ENCODE data around the gene NSUN6.
A peak's percentile ranks its signal among the peaks of the same experiment; 100 is the strongest.
"Not testable (repeated sequence)": the region's sequence is repeated elsewhere in the genome, so short reads cannot be mapped to it uniquely, and the experiment has no call there.

NSUN6 gene

DNA sequence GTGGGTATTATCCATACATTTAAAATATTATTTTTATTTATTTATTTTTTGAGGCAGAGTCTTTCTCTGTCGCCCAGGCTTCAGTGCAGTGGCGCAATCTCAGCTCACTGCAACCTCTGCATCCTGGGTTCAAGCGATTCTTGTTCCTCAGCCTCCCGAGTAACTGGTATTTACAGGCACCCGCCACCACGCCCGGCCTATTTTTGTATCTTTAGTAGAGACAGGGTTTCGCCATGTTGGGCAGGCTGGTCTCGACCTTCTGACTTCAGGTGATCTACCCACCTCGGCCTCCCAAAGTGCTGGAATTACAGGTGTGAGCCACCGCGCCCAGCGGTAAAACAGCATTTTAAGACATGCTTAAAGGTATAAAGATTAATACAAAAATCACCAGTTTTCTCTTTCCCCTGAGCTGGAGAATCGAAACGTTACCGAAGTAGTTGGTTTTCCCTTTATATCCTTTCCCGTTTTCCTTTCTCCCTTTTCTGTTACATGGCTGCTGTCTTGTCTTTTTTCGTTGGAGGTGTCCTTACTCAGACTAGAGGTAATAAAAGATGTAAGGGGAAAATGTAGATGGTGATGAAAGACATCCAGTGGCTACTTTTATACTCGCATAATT is 9.5 kb upstream of the NSUN6 start:
- intact Hi-C loops (cut with DNase I) = no loop called here

DNA sequence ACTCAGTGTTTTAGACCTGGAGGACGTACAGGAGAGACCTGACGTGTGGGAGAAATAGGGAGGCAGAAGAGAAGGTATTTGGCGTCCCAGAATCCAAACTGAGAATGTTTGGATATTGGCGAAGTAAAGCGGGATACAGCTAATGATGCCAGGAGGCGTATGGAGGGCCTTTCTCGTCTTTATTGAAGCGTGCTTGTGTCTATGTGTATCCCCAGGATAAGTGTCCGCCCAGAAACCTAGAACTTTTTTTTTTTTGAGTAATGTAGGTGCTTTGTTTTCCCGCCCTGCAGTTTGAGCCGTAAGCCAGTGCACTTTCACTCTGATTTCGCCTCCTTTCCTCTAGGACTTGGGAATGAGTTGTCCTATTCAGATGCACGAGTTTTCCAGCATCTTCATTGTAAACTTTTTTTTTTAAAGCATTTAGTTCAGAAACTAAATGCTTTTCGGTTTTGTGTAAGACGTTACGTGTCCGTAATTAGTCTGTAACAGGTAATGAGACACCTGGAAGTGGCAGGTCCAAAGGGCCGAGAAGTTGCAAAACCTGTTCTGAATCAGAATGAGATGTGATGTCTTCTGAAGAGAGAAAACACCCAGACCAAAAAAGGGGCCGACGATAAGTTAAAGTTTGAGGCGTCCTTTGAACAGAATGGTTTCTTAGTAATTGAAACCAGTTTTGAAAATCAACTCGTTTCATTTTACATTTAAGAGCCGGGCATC is 8.6 kb upstream of the NSUN6 start:
- intact Hi-C loops (cut with DNase I) = no loop called here
- DNase-seq = no peak

More for the DNA sequence above, 9.5 kb upstream of the NSUN6 start:
- no peak for DNase-seq

DNA sequence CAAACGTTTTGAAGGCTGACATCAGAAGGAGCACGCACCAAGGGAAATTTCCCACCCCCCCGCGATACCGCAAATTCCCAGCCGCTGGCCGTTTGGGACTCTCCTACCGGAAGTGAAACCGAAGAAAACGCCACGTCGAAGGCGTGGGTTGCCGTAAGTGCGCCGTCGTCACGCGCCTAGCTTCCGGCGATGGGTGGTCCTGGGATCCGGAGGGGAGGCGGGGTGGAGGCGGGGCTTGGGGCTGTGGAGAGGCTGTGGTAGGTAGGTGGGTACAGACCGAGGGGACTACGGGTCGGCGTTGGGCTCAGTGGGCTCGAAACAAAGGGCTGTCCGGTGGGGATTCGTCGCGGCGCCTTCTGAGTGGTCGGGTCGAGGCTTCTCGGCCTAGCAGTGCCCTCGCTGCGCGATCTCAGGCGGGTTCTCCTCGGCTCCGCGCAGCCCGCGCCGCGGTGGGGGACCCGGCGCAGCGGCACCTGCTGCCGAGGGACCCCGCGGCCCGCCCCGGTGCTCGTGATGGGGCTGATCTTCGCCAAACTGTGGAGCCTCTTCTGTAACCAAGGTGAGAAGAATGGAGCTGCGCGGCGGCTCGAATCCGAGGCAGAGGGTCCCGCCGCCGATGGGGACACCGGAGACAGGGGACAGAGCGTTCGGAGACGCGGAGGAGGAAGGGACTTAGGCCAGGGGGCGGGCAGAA is 7.9 kb upstream of the NSUN6 start, which contains the start of gene ARL5B:
Gene ARL5B, plus strand, starts transcription at position 307 of the 694 bp plus-strand sequence. Its CDS starts 207 bp downstream, at position 514.
- intact Hi-C loops (cut with DNase I) = no loop called here
- peak; percentile 94 to 99 (median 97) for DNase-seq

DNA sequence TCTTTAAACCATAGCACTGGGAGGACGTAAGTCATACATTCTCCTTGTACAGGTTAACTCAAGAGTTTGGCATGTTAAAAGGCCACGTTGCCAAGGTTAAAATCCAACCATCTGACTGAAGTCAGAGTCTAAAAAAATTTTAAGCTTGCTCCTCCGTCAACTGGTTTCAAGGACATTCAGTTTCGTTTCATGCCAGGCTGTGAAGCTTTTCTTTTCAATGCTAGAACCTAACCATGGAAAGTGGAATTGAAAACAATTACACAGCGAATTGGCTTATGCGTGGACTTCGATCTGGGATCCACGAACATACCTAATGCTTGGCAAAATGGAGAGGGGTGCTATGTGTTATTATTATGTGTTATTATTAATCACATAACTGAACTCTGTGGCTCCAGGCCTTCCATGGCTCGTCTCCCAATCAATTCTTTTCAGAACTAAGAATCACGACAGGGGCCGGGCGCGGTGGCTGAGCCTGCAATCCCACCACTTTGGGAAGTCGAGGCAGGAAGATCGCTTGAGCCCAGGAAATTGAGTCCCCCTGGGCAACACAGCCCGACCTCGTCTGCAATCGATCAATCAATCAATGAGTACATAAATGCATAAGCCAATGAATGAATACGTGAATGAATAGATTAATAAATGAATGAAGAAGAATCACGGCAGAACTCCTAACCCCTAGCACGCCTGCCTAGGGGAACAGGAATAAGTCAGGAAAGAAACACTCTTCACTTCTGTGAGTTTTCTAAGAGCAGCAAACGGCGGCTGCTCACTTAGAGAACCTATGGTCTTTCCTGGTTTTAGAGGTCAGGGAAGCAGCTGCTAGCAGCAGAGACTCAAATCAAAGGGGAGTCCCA is 7.1 kb upstream of the NSUN6 start:
- intact Hi-C loops (cut with DNase I) = no loop called here
- peak in 14 of 42 donors; percentile 10 to 47 (median 18) for DNase-seq

DNA sequence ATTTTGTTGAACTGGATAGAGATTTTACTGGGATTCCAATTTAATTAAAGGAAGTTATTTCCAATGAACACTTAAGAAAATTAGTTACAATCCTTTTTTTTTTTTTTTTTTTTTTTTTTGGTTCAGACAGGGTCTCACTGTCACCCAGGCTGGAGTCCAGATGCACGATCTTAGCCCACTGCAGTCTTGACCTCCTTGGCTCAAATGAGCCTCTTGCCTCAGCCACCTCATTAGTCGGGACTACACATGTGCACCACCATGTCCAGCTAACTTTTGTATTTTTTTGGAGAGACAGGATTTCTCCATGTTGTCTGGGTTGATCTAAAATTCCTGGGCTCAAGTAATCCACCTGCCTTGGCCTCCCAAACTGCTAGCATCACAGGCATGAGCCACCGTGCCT is 5.3 kb upstream of the NSUN6 start:
- no peak for DNase-seq
- intact Hi-C loops (cut with DNase I) = no loop called here

DNA sequence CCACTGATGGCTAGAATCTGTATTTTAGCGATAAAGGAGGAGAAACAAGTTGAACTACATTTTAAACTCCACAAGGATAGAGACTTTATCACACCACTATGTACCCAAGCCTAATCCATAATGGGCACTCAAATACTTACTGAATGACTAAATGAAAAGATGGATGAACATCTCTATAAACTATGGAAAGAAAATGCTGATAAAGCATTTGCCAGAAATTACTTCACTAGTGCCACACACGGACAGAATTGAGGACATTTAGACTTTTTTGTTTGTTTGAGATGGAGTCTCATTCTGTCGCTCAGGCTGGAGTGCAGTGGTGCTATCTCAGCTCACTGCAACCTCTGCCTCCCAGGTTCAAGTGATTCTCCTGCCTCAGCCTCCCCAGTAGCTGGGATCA is 1.7 kb upstream of the NSUN6 start:
- intact Hi-C loops (cut with DNase I) = no loop called here
- no peak for DNase-seq

DNA sequence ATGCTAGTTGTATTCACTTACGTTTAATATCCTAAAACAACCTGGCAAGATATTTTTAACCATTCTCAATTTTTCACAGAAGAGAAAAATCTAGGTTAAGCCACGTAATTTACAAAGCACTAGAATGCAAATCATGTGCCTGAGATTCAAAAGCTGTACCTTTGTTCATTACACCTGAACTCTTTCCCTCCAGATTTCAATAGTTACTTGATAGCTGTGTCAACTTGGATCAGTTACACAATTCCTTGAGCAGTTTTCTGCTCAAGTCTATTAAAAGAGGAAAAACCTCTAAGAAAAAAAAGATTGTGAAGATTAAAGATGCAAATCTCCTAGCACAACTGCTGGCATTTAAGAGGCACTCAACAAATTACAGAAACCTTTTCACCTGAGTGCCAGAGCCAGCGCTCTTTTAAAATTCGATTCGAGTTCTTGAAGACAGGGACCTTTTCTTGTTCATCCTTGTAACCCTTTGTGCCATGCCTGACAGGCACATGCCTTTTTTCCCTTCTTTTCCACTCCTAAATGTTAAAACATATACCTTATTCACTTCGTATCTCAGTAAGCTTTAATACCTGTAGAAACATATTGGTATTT is 886 bp downstream of the NSUN6 start:
- no peak for DNase-seq
- intact Hi-C loops (cut with DNase I) = no loop called here

DNA sequence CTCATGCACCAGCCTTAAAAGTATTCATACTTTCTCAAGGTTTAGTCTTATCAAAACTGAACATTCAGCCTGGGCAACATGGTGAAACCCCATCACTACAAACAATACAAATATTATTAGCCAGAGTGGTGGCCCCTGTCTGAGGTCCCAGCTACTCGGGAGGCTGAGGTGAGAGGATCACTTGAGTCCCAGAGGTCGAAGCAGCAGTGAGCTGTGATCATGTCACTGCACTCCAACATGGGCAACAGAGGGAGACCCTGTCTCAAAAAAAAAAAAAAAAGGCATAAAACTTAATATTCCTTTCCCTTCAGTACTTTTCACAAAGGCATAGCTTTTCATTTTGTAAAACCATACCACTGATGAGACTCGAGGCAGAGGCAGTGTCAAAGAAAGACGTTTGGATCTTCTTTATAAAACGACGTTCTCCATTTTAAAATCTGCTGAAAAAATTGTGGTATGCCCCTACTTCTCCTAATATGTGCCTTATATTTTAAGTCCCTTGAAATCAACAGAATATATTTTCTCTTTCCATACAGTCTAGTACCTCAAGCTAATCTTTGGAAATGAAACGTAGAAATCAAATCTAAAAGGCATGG is 1.9 kb downstream of the NSUN6 start:
- intact Hi-C loops (cut with DNase I) = no loop called here
- no peak for DNase-seq

DNA sequence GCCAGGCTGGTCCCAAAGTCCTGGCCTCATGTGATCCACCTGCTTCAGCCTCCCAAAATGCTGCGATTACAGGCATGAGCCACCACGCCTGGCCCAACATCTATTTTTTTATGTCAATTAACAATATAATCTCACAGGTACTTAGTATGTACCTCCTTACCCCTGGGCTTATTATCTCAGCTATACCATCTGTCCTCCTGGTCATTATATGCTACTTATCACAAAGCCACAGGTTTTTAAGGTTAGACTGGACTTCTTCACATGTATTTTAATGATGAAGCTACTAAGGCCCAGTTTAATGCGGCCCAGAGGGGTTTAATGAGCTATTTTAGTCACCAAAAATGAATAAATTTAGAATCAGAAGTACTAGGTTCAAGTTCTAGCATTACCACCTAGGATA is 3.4 kb downstream of the NSUN6 start:
- intact Hi-C loops (cut with DNase I) = no loop called here
- no peak for DNase-seq

DNA sequence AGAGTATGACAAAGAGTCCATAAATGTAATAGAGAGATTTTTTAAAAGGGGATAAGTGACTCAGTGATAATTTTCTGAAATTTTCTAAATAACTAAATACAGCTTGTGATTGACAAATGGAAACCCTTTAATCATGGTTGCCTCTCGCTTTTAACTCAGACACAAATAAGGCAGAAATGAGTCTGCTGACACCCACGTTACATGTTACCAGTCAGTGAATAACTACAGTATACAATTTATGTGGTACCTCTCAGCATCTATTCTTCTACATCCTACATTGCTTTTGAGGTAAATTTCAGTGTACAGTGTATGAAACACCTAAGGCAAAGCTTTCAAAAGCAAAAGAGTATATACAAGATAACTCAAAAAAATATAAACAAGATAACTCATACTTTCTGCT is 4.2 kb downstream of the NSUN6 start:
- intact Hi-C loops (cut with DNase I) = no loop called here
- DNase-seq = no peak

DNA sequence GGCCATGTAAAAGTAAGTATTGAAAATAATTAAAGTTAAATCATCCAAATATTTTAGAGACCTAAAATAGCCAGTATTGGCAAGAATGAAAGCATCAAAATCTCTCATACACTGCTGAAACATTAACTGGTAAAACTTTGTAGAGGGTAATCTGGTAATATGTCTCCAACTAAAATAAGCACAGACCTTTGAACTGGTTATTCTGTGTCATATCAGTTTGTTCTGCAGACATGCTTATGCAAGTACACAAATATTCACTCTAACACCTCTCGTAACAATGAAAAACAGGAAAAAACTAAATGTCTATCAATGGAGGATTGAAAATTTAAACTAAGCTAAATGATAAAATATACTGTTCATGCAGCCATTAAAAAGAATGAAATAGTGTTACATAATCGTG is 11.7 kb downstream of the NSUN6 start:
- intact Hi-C loops (cut with DNase I); DNase-seq: not testable (repeated sequence)

DNA sequence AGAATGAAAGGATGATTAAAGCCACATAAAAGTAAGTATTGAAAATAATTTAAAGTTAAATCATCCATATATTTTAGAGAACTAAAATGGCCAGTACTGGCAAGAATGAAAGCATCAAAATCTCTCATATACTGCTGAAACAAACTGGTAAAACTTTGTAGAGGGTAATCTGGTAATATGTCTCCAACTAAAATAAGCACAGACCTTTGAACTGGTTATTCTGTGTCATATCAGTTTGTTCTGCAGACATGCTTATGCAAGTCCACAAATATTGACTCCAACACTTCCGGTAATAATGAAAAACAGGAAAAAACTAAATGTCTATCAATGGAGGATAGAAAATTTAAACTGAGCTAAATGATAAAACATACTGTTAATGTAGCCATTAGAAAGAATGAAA is 14.0 kb downstream of the NSUN6 start:
- intact Hi-C loops (cut with DNase I) = not testable (repeated sequence)

DNA sequence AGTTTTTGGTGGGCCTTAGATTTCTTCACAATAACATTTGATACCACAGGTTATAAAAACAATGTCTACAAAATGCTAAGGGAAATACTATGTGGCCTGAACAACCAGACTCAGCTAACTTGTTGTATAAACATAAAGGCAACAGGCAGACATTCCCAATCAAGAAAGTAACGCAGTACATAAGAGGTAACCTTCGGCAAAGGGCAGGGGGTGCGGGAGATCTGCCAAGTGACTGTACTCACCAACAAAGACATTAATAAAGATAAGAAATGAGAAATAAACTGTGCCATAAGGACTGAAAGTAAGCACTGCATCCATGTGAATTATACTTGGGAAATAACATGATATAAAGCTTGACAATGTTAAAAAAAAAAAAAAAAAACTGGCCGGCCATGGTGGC is 15.4 kb downstream of the NSUN6 start:
- intact Hi-C loops (cut with DNase I) = no loop called here
- DNase-seq = no peak

More for the DNA sequence above, 14.0 kb downstream of the NSUN6 start:
- DNase-seq = not testable (repeated sequence)

DNA sequence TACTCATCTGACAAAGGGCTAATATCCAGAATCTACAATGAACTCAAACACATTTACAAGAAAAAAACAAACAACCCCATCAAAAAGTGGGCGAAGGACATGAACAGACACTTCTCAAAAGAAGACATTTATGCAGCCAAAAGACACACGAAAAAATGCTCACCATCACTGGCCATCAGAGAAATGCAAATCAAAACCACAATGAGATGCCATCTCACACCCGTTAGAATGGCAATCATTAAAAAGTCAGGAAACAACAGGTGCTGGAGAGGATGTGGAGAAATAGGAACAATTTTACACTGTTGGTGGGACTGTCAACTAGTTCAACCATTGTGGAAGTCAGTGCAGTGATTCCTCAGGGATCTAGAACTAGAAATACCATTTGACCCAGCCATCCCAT is 18.9 kb downstream of the NSUN6 start:
- intact Hi-C loops (cut with DNase I); DNase-seq: not testable (repeated sequence)

DNA sequence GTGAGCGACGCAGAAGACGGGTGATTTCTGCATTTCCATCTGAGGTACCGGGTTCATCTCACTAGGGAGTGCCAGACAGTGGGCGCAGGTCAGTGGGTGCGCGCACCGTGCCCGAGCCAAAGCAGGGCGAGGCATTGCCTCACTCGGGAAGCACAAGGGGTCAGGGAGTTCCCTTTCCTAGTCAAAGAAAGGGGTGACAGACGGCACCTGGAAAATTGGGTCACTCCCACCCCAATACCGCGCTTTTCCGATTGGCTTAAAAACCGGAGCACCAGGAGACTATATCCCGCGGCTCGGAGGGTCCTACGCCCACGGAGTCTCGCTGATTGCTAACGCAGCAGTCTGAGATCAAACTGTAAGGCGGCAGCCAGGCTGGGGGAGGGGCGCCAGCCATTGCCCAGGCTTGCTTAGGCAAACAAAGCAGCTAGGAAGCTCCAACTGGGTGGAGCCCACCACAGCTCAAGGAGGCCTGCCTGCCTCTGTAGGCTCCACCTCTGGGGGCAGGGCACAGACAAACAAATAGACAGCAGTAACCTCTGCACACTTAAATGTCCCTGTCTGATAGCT is 23.9 kb downstream of the NSUN6 start:
- intact Hi-C loops (cut with DNase I) = not testable (repeated sequence)
- DNase-seq = peak in 41 of 42 donors; percentile 17 to 78 (median 57)

DNA sequence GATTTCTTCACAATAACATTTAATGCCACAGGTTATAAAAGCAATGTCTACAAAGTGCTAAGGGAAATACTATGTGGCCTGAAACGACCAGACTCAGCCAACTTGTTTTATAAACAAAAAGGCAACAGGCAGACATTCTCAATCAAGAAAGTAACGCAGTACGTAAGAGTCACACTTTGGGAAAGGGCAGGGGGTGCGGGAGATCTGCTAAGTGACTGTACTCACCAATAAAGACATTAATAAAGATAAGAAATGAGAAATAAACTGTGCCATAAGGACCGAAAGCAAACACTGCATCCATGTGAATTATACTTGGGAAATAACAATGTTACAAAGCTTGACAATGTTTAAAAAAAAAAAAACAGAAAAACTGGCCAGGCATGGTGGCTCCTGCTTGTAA is 25.5 kb downstream of the NSUN6 start:
- DNase-seq = no peak
- intact Hi-C loops (cut with DNase I) = no loop called here

DNA sequence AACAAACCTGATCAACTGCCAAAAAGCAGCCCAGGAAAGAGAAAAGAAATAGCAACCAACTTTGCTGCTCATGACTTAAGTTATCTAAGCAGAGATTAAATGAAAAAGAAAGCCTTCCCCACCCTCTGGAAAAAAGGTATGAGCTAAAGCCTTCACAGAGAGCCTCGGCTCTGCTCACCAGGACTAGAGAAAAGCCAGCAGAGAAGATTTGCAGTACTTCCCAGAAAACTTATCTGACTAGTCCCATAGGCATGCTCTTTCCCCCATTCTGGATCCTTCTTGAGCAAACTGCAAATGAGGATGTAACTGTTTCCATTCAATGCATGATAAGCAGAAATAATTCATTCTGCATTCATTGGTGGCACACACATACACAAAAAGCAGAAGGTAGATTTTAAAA is 27.7 kb downstream of the NSUN6 start:
- intact Hi-C loops (cut with DNase I); DNase-seq: not testable (repeated sequence)

DNA sequence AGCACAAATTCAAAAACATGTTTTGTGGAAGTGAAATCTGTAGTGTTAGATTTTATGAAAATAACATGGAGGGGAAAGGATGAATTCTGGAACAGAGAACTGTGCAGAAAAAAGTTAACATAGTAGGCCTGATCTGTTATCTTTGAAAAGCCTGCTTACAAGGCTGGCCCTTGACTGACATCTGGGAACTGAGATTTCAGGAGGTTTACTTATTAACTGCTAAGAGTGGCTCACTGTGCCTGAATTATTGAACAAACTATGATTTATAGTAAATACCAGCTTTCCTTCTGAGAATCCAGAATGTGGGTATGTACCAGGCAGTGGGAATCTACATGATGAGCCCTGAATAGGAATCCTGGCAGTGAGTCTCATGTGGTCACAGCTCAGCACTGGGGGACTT is 30.5 kb downstream of the NSUN6 start:
- DNase-seq = no peak
- intact Hi-C loops (cut with DNase I) = no loop called here

Data from head of caudate nucleus (tissue), 42 donors.